Esophagus muscularis mucosa (tissue), 4 donors: Measurements from ENCODE around the gene BAD. TPM values are rescaled to one million over a fixed set of nuclear protein-coding genes. Genes with fewer than 3 reads are reported as not detected.
"Not testable (repeated sequence)": the region's sequence is repeated elsewhere in the genome, so short reads cannot be mapped to it uniquely, and the experiment has no call there.

Experiments used
- DNase-seq: peaks from one replicate; pipeline ENCODE4 v3.0.0-alpha.2; 2017; ENCODE audit errors: extremely low spot score
- H3K27ac ChIP-seq, 4 donors: fragments of 200-600 bp; sonication (generic); replicated peaks in 1 of 4; 1 replicate in 3 of 4; 2 replicates in 1 of 4; pipeline ENCODE4 v1.5.1; 2016 to 2019; ENCODE audit warnings: mild to moderate bottlenecking in 1 of 4
- H3K27me3 ChIP-seq, 4 donors: fragments of 200-600 bp; sonication (generic); one replicate each; pipeline versions ENCODE4 v1.5.1 to v1.6.0; 2016 to 2019
- H3K36me3 ChIP-seq, 4 donors: fragments of 200-600 bp; sonication (generic); one replicate each; pipeline ENCODE4 v1.5.1; 2016 to 2019
- H3K4me1 ChIP-seq, 4 donors: fragments of 200-600 bp; sonication (generic); one replicate each; pipeline ENCODE4 v1.5.1; 2016 to 2019
- H3K4me3 ChIP-seq, 4 donors: fragments of 200-600 bp; sonication (generic); 1 replicate in 2 of 4; 2 replicates in 2 of 4; pipeline ENCODE4 v1.5.1; 2016 to 2019; ENCODE audit warnings: mild to moderate bottlenecking in 4 of 4, moderate library complexity in 1 of 4
- H3K9me3 ChIP-seq, 4 donors: fragments of 200-600 bp; sonication (generic); 1 replicate in 3 of 4; 2 replicates in 1 of 4; pipeline ENCODE4 v1.5.1; 2016 to 2019
- EP300 ChIP-seq: sonication (generic); formaldehyde crosslinking; IDR thresholded peaks from one replicate; pipeline ENCODE4 v1.6.1; 2017; ENCODE audit warnings: antibody characterized with exemption
- POLR2A ChIP-seq: fragments of 450-650 bp; IDR thresholded peaks from one replicate; pipeline ENCODE4 v1.6.1; 2017; ENCODE audit warnings: antibody characterized with exemption, moderate library complexity, mild to moderate bottlenecking, low read depth
- POLR2AphosphoS5 ChIP-seq, 2 donors: sonication (generic); formaldehyde crosslinking; IDR thresholded peaks; one replicate each; pipeline ENCODE4 v1.6.1; 2017; ENCODE audit warnings: antibody characterized with exemption in 2 of 2
- WGBS: methylation state at CpG from one replicate; pipeline ENCODE4 v1.1.5; 2018; 5-methylcytosine and 5-hydroxymethylcytosine counted together
- intact Hi-C: fragments of 100-400 bp; cut with DNase I; formaldehyde crosslinking; loops from one replicate; pipeline ENCODE4 v1.15.1; 2023
- total RNA-seq, 4 donors: library from RNA; depleted of rRNA; stranded (reverse); fragments of >200 nt; gene quantifications; one replicate each; pipeline versions ENCODE4 v1.1.0 to v1.2.1, GENCODE V29; 2016
- TF ChIP-seq, protein P1 (sequence below), 3 experiments: fragments of 200-600 bp in 2 of 3; fragments of 450-650 bp in 1 of 3; sonication (generic) in 2 of 3; IDR thresholded peaks; one replicate each; pipeline ENCODE4 v1.5.1; 2017 to 2019; ENCODE audit warnings: antibody characterized with exemption in 3 of 3, mild to moderate bottlenecking in 2 of 3, moderate library complexity in 1 of 3

BAD gene
- total RNA-seq, 4 donors from 2014 or later, result 99.3 to 138 (median 122) TPM

- H3K27me3 ChIP-seq, result no peaks in the 10 kb centered on the region
- TF ChIP-seq POLR2AphosphoS5 (IDR thresholded peaks at IDR 0.05), result no peak
- TF ChIP-seq, protein P1, sequence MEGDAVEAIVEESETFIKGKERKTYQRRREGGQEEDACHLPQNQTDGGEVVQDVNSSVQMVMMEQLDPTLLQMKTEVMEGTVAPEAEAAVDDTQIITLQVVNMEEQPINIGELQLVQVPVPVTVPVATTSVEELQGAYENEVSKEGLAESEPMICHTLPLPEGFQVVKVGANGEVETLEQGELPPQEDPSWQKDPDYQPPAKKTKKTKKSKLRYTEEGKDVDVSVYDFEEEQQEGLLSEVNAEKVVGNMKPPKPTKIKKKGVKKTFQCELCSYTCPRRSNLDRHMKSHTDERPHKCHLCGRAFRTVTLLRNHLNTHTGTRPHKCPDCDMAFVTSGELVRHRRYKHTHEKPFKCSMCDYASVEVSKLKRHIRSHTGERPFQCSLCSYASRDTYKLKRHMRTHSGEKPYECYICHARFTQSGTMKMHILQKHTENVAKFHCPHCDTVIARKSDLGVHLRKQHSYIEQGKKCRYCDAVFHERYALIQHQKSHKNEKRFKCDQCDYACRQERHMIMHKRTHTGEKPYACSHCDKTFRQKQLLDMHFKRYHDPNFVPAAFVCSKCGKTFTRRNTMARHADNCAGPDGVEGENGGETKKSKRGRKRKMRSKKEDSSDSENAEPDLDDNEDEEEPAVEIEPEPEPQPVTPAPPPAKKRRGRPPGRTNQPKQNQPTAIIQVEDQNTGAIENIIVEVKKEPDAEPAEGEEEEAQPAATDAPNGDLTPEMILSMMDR (IDR thresholded peaks at IDR 0.05), result no peak
- no peak for TF ChIP-seq POLR2A
- TF ChIP-seq EP300, result no peak
- H3K9me3 ChIP-seq, result no peaks in the 10 kb centered on the region
- peaks cover 4 to 11% (median 9%) of the 10 kb centered on the region in 4 donors for H3K4me1 ChIP-seq
- H3K27ac ChIP-seq, result no peak overlapping the region
- peaks cover 0 to 11% (median 6%) of the 10 kb centered on the region in 4 donors for H3K36me3 ChIP-seq
- H3K4me3 ChIP-seq, result no peak overlapping the region
- no peak for DNase-seq
- 81% methylated on average over 2 of the region's 2 CpGs for WGBS
- intact Hi-C loops, result no loop called here
These were observed 42.9 kb upstream of the BAD start for GRCh38 chr11:64327375-64327774.

DNA sequence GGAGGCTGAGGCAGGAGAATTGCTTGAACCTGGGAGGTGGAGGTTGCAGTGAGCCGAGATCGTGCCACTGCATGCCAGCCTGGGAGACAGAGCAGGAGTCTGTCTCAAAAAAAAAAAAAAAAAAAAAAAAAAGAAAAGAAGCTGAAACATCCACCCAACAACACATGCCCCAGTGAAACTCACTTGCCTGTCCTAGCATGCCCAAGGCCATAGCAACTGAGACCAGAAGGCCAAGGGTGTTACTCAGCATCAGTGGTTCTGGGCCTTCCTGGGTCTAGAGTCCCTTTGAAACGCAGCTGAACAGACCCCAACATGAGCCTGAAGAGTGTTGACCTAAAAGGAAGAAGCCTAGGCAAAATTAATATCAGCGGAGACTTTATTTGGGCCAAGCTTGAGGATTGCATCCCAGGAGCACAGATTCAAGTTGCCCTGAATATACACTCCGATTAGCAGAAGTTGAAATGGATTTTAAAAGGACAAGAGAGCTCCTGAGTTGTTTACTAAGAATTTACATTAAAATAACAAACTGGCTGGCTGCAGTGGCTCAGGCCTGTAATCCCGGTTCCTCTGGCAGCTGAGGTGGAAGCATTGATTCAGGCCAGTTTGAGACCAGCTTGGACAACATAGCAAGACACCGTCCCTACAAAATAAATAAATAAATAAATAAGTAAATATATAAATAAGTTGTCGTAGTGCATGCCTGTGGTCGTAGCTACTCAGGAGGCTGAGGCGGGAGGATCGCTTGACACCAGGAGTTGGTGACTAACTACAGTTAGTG is 40.4 kb upstream of the BAD start:
- Histone ChIP-seq H3K27ac (no peak overlapping the region), H3K4me1 (peaks cover 0 to 1% (median 0%) of the 10 kb centered on the region in 4 donors), H3K27me3 (no peaks in the 10 kb centered on the region), H3K36me3 (peaks cover 6 to 31% (median 27%) of the 10 kb centered on the region in 4 donors), H3K4me3 (no peak overlapping the region), H3K9me3 (no peaks in the 10 kb centered on the region)
- 78% methylated on average over 11 of the region's 11 CpGs for WGBS
- TF ChIP-seq, protein P1 (IDR thresholded peaks at IDR 0.05), result no peak
- TF ChIP-seq POLR2AphosphoS5 (IDR thresholded peaks at IDR 0.05) (no peak), POLR2A (no peak), EP300 (no peak)
- no peak for DNase-seq
- intact Hi-C loops, result no loop called here

- WGBS, result 83% methylated on average over 3 of the region's 4 CpGs
- peaks cover 6 to 10% (median 7%) of the 10 kb centered on the region in 4 donors for H3K4me1 ChIP-seq
- peaks cover 6 to 31% (median 28%) of the 10 kb centered on the region in 4 donors for H3K36me3 ChIP-seq
- DNase-seq, H3K9me3 ChIP-seq, H3K27ac ChIP-seq, H3K4me3 ChIP-seq, H3K27me3 ChIP-seq, intact Hi-C loops: not testable (repeated sequence)
These were observed 39.5 kb upstream of the BAD start for GRCh38 chr11:64323984-64324383.

- no peak overlapping the region for H3K4me3 ChIP-seq
- TF ChIP-seq POLR2AphosphoS5 (IDR thresholded peaks at IDR 0.05), result no peak
- TF ChIP-seq, protein P1 (IDR thresholded peaks at IDR 0.05), result no peak
- no peak for TF ChIP-seq EP300
- no peak for TF ChIP-seq POLR2A
- 69% methylated on average over 5 of the region's 5 CpGs for WGBS
- no peaks in the 10 kb centered on the region for H3K9me3 ChIP-seq
- peaks cover 10 to 17% (median 13%) of the 10 kb centered on the region in 4 donors for H3K4me1 ChIP-seq
- intact Hi-C loops, result no loop called here
- no peak overlapping the region for H3K27ac ChIP-seq
- no peaks in the 10 kb centered on the region for H3K27me3 ChIP-seq
- peaks cover 6 to 31% (median 28%) of the 10 kb centered on the region in 4 donors for H3K36me3 ChIP-seq
- DNase-seq, result no peak
These were observed 38.9 kb upstream of the BAD start for GRCh38 chr11:64323373-64323772.

- 78% methylated on average over 4 of the region's 7 CpGs for WGBS
- DNase-seq, result no peak
- TF ChIP-seq, protein P1 (IDR thresholded peaks at IDR 0.05), result no peak
- TF ChIP-seq EP300 (no peak), POLR2A (no peak)
- Histone ChIP-seq H3K4me3 (no peak overlapping the region), H3K9me3 (no peaks in the 10 kb centered on the region), H3K4me1 (peaks cover 10 to 18% (median 13%) of the 10 kb centered on the region in 4 donors), H3K27ac (no peak overlapping the region), H3K36me3 (peaks cover 6 to 31% (median 28%) of the 10 kb centered on the region in 4 donors), H3K27me3 (no peaks in the 10 kb centered on the region)
- intact Hi-C loops, result no loop called here
These were observed 38.4 kb upstream of the BAD start for GRCh38 chr11:64322925-64323260.
